AG09309 (cell line): ENCODE measurements around the gene FAM13C.

Source experiments
- DNase-seq: peaks from one replicate; pipeline ENCODE4 v3.0.0-alpha.2; 2010; ENCODE audit warnings: low read depth
- H3K4me3 ChIP-seq: 2 replicates; pipeline ENCODE4 v1.5.1; 2011; ENCODE audit warnings: mild to moderate bottlenecking, low read depth, low read length, moderate library complexity; ENCODE audit not compliant: control insufficient read depth
- CTCF ChIP-seq: IDR thresholded peaks from 2 replicates; pipeline ENCODE4 v1.5.1; 2011; ENCODE audit warnings: mild to moderate bottlenecking, low read depth, low read length, inconsistent platforms; ENCODE audit not compliant: insufficient read depth, control insufficient read depth; ENCODE audit errors: missing control alignments

FAM13C gene

GRCh38 chr10:59391060-59391459, 28.7 kb upstream of the FAM13C start:
- no peak overlapping the region for H3K4me3 ChIP-seq
- no peak for DNase-seq
- TF ChIP-seq CTCF, result no peak

GRCh38 chr10:59388671-59388976, 26.3 kb upstream of the FAM13C start:
- no peak overlapping the region for H3K4me3 ChIP-seq
- TF ChIP-seq CTCF, result no peak
- no peak for DNase-seq

- peak; percentile 90 for DNase-seq
- TF ChIP-seq CTCF, result no peak
- H3K4me3 ChIP-seq, result no peak overlapping the region
Observed at GRCh38 chr10:59387951-59388670, 25.8 kb upstream of the FAM13C start.

- H3K4me3 ChIP-seq, result no peak overlapping the region
- no peak for DNase-seq
- TF ChIP-seq CTCF, result no peak
Observed at GRCh38 chr10:59384761-59385160, 22.4 kb upstream of the FAM13C start.

- no peak for TF ChIP-seq CTCF
- no peak for DNase-seq
- H3K4me3 ChIP-seq, result no peak overlapping the region
Observed at GRCh38 chr10:59383908-59384307, 21.6 kb upstream of the FAM13C start.

- no peak for TF ChIP-seq CTCF
- H3K4me3 ChIP-seq, result no peak overlapping the region
- no peak for DNase-seq
Observed at GRCh38 chr10:59383436-59383835, 21.1 kb upstream of the FAM13C start.

- H3K4me3 ChIP-seq, result no peak overlapping the region
- TF ChIP-seq CTCF, result no peak
- no peak for DNase-seq
Observed at GRCh38 chr10:59382831-59383295, 20.5 kb upstream of the FAM13C start.
